Effector CD4-positive, alpha-beta T cell (primary cell): ENCODE measurements around the gene CEP76.
"Not testable (repeated sequence)": the region's sequence is repeated elsewhere in the genome, so short reads cannot be mapped to it uniquely, and the experiment has no call there.

Experiments
- DNase-seq: peaks from one replicate; pipeline ENCODE4 v3.0.0-alpha.2; 2020

CEP76 gene

DNA sequence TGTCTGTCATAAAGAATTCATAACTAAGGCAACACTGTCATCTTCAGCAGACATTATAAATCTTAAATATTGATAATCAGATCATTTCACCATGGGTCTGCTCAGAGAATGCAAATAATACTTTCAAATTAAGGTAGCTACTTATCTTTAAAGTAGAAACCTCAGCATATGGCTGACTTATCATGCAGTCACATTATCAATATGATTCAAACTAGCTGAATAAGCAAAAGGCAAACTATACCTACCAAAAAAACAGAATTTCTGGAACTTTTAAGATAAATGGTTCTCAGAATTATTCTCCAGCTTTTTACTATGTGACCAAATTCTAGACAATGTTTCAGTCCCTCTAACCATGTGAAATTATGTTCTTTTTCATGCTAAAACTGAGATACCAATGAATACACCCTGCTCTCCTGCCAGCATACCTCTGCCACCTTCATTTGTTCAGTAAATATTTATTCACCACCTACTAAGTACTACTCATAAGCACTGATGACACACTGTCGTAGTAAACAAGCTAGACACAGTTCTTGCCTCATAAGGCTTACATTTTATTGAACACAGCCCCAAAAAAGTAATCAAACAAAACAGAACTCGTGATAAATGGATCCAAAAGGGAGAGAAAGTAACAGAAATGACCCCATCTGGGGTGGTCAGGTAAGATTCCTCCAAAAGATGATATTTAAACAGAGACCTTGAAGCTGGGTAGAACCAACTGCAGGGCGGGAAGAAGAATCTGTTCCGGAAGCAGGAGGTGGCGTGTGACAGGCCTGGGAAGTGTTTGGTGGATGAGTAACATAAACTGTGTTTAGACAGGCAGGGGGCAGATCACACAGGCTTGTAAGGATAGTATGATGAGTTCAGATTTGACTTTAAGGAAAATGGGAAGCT is 62.3 kb downstream of the CEP76 start:
- DNase-seq: no peak

DNA sequence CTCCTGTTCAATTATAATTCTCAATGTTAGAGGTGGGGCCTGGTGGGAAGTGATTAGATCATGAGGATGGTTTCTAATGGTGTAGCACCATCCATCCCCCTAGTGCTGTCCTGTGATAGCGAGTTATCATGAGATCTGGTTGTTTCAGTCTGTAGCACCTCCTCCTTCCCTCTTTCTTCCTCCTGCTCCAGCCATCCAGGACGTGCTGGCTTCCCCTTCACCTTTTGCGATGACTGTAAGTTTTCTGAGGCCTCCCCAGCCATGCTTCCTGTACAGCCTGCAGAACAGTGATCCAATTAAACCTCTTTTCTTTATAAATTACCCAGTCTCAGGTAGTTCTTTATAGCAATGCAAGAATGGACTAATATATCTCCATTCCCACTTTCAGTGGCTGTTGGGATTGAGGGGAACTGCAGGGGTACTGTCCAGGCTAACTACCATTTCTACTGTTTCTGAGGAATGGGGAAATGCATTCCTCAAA is 63.8 kb downstream of the CEP76 start:
- no peak for DNase-seq

- no peak for DNase-seq
These were observed 64.5 kb downstream of the CEP76 start for GRCh38 chr18:12637901-12638643.

DNA sequence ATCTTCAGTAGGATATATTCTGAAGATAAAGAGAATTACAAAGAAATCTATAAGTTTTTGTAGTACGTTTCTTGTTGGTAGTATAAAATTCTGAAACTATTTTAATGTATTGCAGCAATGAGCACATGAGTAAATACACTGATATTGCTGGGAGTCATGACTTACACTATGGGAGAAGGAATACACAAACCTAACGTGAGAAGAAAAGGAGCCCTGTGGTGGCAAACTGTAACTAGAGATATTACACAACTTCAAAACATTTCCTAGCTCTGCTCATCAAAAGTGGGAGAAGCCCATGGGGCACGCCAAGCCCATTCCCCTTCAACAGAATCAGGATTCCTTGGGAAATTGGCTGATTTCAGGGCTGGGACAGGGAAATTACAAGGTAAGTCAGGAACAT is 65.1 kb downstream of the CEP76 start:
- no peak for DNase-seq

DNA sequence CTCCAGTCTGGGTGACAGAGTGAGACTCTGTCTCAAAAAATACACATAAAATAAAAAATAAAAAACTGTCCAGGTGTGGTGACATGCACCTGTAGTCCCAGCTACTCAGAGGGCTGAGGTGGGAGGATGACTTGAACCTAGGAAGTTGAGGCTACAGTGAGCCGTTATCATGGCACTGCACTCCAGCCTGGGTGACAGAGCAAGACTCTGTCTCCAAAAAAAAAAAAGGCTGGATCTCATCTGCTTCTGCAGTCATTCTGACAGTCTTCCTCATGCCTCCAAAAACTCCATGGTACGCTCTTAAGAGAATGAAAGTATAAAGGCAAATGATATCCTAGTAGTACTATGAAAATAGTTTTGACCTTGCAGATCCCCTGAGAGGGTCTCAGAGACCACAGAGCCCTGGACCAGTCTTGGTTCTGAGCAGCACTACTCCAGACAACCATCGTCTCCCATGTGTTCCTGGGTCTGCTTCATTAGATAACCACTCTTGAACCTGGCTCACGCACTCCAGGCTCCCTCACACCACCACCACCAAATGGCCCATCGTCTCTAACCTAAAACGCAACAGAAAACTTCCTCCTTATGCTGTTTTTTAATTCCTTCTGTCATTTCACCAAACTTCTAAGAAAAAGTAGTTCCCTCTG is 70.6 kb downstream of the CEP76 start:
- no peak for DNase-seq

DNA sequence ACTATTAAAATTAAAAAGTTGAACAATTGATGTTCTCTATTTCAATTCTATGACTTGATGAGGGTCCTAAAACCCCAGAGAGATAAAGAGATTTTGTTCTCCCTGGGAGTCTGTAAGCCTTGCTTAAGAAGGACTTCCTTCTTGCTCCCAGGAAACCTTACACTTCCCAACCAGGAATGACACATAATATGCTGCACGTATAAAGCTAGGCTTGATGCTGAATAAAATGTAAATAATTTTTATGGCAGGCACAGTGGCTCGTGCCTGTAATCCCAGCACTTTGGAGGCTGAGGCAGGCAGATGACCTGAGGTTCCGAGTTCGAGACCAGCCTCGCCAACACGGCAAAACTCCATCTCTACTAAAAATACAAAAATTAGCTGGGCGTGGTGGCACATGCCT is 72.4 kb downstream of the CEP76 start:
- DNase-seq: no peak

GRCh38 chr18:12628706-12629702 is 73.5 kb downstream of the CEP76 start:
- no peak for DNase-seq

DNA sequence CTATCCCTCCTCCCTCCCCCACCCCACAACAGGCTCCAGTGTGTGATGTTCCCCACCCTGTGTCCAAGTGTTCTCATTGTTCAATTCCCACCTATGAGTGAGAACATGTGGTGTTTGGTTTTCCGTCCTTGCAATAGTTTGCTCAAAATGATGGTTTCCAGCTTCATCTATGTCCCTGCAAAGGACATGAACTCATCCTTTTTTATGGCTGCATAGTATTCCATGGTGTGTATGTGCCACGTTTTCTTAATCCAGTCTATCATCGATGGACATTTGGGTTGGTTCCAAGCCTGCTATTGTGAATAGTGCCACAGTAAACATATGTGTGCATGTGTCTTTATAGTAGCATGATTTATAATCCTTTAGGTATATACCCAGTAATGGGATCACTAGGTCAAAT is 75.3 kb downstream of the CEP76 start:
- DNase-seq: not testable (repeated sequence)

GRCh38 chr18:12625241-12625640 is 77.3 kb downstream of the CEP76 start:
- no peak for DNase-seq
